ENCODE measurements around the gene ZNF691.
"Not testable (repeated sequence)": the region's sequence is repeated elsewhere in the genome, so short reads cannot be mapped to it uniquely, and the experiment has no call there.

Gene ZNF691

DNA sequence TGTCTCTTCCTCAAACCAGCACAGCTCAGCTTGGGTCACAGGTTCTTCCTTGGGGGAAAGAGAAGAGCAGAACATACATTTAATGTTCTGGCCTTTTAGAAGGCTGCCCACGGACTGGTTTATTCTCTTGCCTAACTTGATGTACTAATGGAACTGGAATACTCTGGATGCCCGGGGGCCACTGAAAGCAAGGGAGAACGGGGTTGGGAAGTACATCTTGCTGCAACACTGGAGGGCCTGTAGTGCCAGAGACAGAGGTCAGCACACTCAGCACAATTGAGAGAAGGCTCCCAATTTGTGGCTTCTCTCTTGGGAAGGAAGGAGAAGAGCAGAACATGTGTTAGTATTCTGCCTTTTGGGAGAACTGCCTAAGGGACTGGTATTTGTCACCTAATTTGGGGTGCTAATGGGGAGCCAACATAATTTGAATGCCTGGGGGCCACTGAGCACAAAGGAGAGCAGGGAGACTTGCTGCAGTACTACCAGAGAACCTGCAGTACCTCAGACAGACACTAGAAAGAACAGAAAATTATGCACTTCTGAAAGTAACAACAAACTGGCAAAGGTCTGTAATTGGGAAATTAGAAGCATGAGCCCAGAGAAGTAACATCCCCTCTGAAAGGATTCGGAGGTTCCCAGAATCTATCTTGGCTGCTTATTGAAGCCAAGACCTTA lies 14.1 kb downstream of the ZNF691 start:
- no peak for DNase-seq (ENCODE audit: low spot score)

GRCh38 chr1:42861014-42861399 lies 14.6 kb downstream of the ZNF691 start:
- no peak for DNase-seq (ENCODE audit: low spot score)

DNA sequence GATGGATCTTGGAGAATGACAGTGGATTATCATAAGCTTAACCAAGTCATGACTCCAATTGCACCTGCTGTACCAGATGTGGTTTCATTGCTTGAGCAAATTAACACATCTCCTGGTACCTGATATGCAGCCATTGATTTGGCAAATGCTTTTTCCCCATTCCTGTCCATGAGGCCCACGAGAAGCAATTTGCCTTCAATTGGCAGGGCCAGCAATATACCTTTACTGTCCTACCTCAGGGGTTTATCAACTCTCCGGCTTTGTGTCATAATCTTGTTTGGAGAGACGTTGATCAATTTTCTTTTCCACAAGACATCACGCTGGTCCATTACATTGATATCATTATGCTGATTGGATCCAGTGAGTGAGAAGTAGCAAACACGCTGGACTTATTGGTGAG lies 20.1 kb downstream of the ZNF691 start:
- no peak for DNase-seq (ENCODE audit: low spot score)

- DNase-seq (ENCODE audit: low spot score): not testable (repeated sequence)
Observed at GRCh38 chr1:42868466-42868865, 22.1 kb downstream of the ZNF691 start.

DNA sequence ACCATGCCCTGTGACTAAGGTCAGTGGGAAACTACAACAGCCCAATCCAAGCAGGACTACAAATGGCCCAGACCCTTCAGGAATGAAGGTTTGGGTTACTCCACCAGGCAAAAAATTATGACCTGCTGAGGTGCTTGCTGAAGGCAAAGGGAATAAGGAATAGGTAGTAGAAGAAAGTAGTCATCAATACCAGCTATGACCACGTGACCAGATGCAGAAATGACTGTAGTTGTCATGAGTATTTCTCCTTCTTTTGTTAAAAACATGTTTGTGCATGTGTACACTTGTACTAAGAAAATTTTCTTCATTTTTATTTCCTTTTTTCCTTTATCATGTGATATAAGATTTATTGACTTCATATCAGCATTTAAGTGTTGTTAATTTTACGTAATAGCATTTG lies 22.8 kb downstream of the ZNF691 start:
- DNase-seq (ENCODE audit: low spot score): not testable (repeated sequence)

DNA sequence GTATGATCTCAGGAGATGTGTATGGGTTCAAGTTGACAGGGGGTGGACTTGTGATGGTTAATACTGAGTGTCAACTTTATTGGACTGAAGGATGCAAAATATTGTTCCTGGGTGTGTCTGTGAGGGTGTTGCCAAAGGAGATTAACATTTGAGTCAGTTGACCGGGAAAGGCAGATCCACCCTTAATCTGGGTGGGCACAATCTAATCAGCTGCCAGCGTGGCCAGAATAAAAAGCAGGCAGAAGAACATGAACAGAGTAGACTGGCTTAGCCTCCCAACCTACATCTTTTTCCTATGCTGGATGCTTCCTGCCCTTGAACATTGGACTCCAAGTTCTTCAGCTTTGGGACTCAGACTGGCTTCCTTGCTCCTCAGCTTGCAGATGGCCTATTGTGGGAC lies 23.3 kb downstream of the ZNF691 start:
- not testable (repeated sequence) for DNase-seq (ENCODE audit: low spot score)

GRCh38 chr1:42873108-42873507 lies 26.7 kb downstream of the ZNF691 start:
- not testable (repeated sequence) for DNase-seq (ENCODE audit: low spot score)

- no peak for DNase-seq (ENCODE audit: low spot score)
Observed at GRCh38 chr1:42873670-42874069, 27.3 kb downstream of the ZNF691 start.

- DNase-seq (ENCODE audit: low spot score): no peak
Observed at GRCh38 chr1:42876009-42876408, 29.6 kb downstream of the ZNF691 start.

- no peak for DNase-seq (ENCODE audit: low spot score)
Observed at GRCh38 chr1:42877380-42877779, 31.0 kb downstream of the ZNF691 start.

DNA sequence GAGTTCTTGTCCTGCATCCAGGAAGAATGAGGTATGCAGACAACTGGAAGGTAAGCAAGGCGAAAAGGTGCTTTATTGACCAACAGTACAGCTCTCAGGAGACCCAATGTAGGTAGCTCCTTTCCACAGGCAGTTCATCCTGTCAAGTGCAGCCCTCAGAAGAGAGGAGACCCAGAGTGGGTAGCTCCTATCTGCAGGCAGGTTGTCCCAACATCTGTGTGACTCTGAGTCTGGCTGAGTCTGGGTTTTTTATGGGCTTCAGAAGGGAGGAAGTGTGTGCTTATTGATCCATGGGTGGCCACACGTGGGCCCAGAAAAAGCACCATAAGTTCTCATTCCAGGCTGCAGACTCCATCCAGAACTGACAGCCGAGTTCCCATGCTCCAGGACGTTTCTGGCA lies 34.0 kb downstream of the ZNF691 start:
- DNase-seq (ENCODE audit: low spot score): no peak

- no peak for DNase-seq (ENCODE audit: low spot score)
Observed at GRCh38 chr1:42886046-42886739, 39.8 kb downstream of the ZNF691 start.

- no peak for DNase-seq (ENCODE audit: low spot score)
Observed at GRCh38 chr1:42886800-42887199, 40.4 kb downstream of the ZNF691 start.

GRCh38 chr1:42887366-42887765 lies 41.0 kb downstream of the ZNF691 start:
- no peak for DNase-seq (ENCODE audit: low spot score)

GRCh38 chr1:42888013-42888633 lies 41.7 kb downstream of the ZNF691 start:
- DNase-seq (ENCODE audit: low spot score): no peak

- DNase-seq (ENCODE audit: low spot score): no peak
Observed at GRCh38 chr1:42889264-42889663, 42.9 kb downstream of the ZNF691 start.

- no peak for DNase-seq (ENCODE audit: low spot score)
Observed at GRCh38 chr1:42891465-42892138, 45.2 kb downstream of the ZNF691 start.

- DNase-seq (ENCODE audit: low spot score): not testable (repeated sequence)
Observed at GRCh38 chr1:42899960-42900359, 53.5 kb downstream of the ZNF691 start.

Measured in kidney capillary endothelial cell (primary cell).